ENCODE measurements around the gene KLF17. TPM values are rescaled to one million over a fixed set of nuclear protein-coding genes. Genes with fewer than 3 reads are reported as not detected.

Gene KLF17
- total RNA-seq, 1 donor, result 0.36 TPM

- H4K20me1 ChIP-seq (ENCODE audit: insufficient read depth, low read length), result no peaks in the 10 kb centered on the region
- H3K9me3 ChIP-seq (ENCODE audit: low read depth, low read length), result no peaks in the 10 kb centered on the region
- no peaks in the 10 kb centered on the region for H3K4me1 ChIP-seq (ENCODE audit: insufficient read depth, low read length)
- H3K36me3 ChIP-seq (ENCODE audit: insufficient read depth, low read length), result no peaks in the 10 kb centered on the region
- no peak overlapping the region for H2AFZ ChIP-seq (ENCODE audit: low read length)
- H3K4me3 ChIP-seq (ENCODE audit: insufficient read depth, low read length), result no peak overlapping the region
- no peak overlapping the region for H3K4me2 ChIP-seq (ENCODE audit: insufficient read depth, low read length)
- no peak for TF ChIP-seq CTCF (IDR thresholded peaks at IDR 0.05; ENCODE audit: extremely low read depth, low read depth, low read length)
- H3K27ac ChIP-seq (ENCODE audit: low read depth, low read length), result no peak overlapping the region
- DNase-seq (ENCODE audit: insufficient read length, low spot score, missing footprints), result no peak
- H3K27me3 ChIP-seq (ENCODE audit: insufficient read depth, low read length), result no peaks in the 10 kb centered on the region
- no peaks in the 10 kb centered on the region for H3K79me2 ChIP-seq (ENCODE audit: insufficient read depth, low read length)
Measured at GRCh38 chr1:44151332-44151731, 32.7 kb downstream of the KLF17 start.

GRCh38 chr1:44151808-44152207 is 33.2 kb downstream of the KLF17 start:
- DNase-seq (ENCODE audit: insufficient read length, low spot score, missing footprints), result no peak
- Histone ChIP-seq H3K27ac (ENCODE audit: low read depth, low read length) (no peak overlapping the region), H3K4me2 (ENCODE audit: insufficient read depth, low read length) (no peak overlapping the region), H3K4me3 (ENCODE audit: insufficient read depth, low read length) (no peak overlapping the region), H3K9me3 (ENCODE audit: low read depth, low read length) (no peaks in the 10 kb centered on the region), H3K36me3 (ENCODE audit: insufficient read depth, low read length) (no peaks in the 10 kb centered on the region), H3K4me1 (ENCODE audit: insufficient read depth, low read length) (no peaks in the 10 kb centered on the region), H2AFZ (ENCODE audit: low read length) (no peak overlapping the region), H3K27me3 (ENCODE audit: insufficient read depth, low read length) (no peaks in the 10 kb centered on the region), H4K20me1 (ENCODE audit: insufficient read depth, low read length) (no peaks in the 10 kb centered on the region), H3K79me2 (ENCODE audit: insufficient read depth, low read length) (no peaks in the 10 kb centered on the region)
- no peak for TF ChIP-seq CTCF (IDR thresholded peaks at IDR 0.05; ENCODE audit: extremely low read depth, low read depth, low read length)

GRCh38 chr1:44152692-44153091 is 34.1 kb downstream of the KLF17 start:
- Histone ChIP-seq H3K4me3 (ENCODE audit: insufficient read depth, low read length) (no peak overlapping the region), H3K27me3 (ENCODE audit: insufficient read depth, low read length) (no peaks in the 10 kb centered on the region), H2AFZ (ENCODE audit: low read length) (no peak overlapping the region), H3K27ac (ENCODE audit: low read depth, low read length) (no peak overlapping the region), H3K9me3 (ENCODE audit: low read depth, low read length) (no peaks in the 10 kb centered on the region), H3K4me2 (ENCODE audit: insufficient read depth, low read length) (no peak overlapping the region), H3K36me3 (ENCODE audit: insufficient read depth, low read length) (no peaks in the 10 kb centered on the region), H3K4me1 (ENCODE audit: insufficient read depth, low read length) (no peaks in the 10 kb centered on the region), H4K20me1 (ENCODE audit: insufficient read depth, low read length) (no peaks in the 10 kb centered on the region), H3K79me2 (ENCODE audit: insufficient read depth, low read length) (no peaks in the 10 kb centered on the region)
- no peak for DNase-seq (ENCODE audit: insufficient read length, low spot score, missing footprints)
- no peak for TF ChIP-seq CTCF (IDR thresholded peaks at IDR 0.05; ENCODE audit: extremely low read depth, low read depth, low read length)

GRCh38 chr1:44154049-44154448 is 35.4 kb downstream of the KLF17 start:
- no peaks in the 10 kb centered on the region for H3K4me1 ChIP-seq (ENCODE audit: insufficient read depth, low read length)
- no peak overlapping the region for H3K4me2 ChIP-seq (ENCODE audit: insufficient read depth, low read length)
- H2AFZ ChIP-seq (ENCODE audit: low read length), result no peak overlapping the region
- no peaks in the 10 kb centered on the region for H3K79me2 ChIP-seq (ENCODE audit: insufficient read depth, low read length)
- no peaks in the 10 kb centered on the region for H3K27me3 ChIP-seq (ENCODE audit: insufficient read depth, low read length)
- H4K20me1 ChIP-seq (ENCODE audit: insufficient read depth, low read length), result no peaks in the 10 kb centered on the region
- no peak overlapping the region for H3K27ac ChIP-seq (ENCODE audit: low read depth, low read length)
- no peak for TF ChIP-seq CTCF (IDR thresholded peaks at IDR 0.05; ENCODE audit: extremely low read depth, low read depth, low read length)
- no peak for DNase-seq (ENCODE audit: insufficient read length, low spot score, missing footprints)
- H3K9me3 ChIP-seq (ENCODE audit: low read depth, low read length), result no peaks in the 10 kb centered on the region
- H3K36me3 ChIP-seq (ENCODE audit: insufficient read depth, low read length), result no peaks in the 10 kb centered on the region
- no peak overlapping the region for H3K4me3 ChIP-seq (ENCODE audit: insufficient read depth, low read length)
